ENCODE results near the gene SYNPR. TPM values are rescaled to one million over a fixed set of nuclear protein-coding genes. Genes with fewer than 3 reads are reported as not detected.
"Not testable (repeated sequence)": the region's sequence is repeated elsewhere in the genome, so short reads cannot be mapped to it uniquely, and the experiment has no call there.

The SYNPR gene
- total RNA-seq, 1 donor from 2014 or later: 0.27 TPM

GRCh38 chr3:63644928-63645781 is 367.0 kb downstream of the SYNPR start:
- H3K9ac ChIP-seq (ENCODE audit: low read length); H3K4me3 Mint-ChIP-seq (ENCODE audit: unreplicated experiment); H4K20me1 ChIP-seq (ENCODE audit: insufficient read depth, low read length); H3K4me3 ChIP-seq (ENCODE audit: insufficient read depth, low read depth, low read length); DNase-seq (ENCODE audit: low read depth); H3K4me2 ChIP-seq (ENCODE audit: low read length); H3K36me3 Mint-ChIP-seq (ENCODE audit: low read depth, unreplicated experiment); FAIRE-seq; H3K36me3 ChIP-seq (ENCODE audit: insufficient read depth, low read length); H3K27me3 Mint-ChIP-seq (ENCODE audit: low read depth, unreplicated experiment); H3K9me3 Mint-ChIP-seq (ENCODE audit: unreplicated experiment); H3K27ac Mint-ChIP-seq (ENCODE audit: unreplicated experiment); H3K27ac ChIP-seq (ENCODE audit: low read depth, low read length); H3K27me3 ChIP-seq (ENCODE audit: insufficient read depth, low read length); H3K79me2 ChIP-seq (ENCODE audit: insufficient read depth, low read length); H3K4me1 ChIP-seq (ENCODE audit: insufficient read depth, low read length); H3K9me3 ChIP-seq (ENCODE audit: insufficient read depth, low read depth, low read length); H2AFZ ChIP-seq (ENCODE audit: low read depth, low read length); H3K4me1 Mint-ChIP-seq (ENCODE audit: low read depth, unreplicated experiment): not testable (repeated sequence)

DNA sequence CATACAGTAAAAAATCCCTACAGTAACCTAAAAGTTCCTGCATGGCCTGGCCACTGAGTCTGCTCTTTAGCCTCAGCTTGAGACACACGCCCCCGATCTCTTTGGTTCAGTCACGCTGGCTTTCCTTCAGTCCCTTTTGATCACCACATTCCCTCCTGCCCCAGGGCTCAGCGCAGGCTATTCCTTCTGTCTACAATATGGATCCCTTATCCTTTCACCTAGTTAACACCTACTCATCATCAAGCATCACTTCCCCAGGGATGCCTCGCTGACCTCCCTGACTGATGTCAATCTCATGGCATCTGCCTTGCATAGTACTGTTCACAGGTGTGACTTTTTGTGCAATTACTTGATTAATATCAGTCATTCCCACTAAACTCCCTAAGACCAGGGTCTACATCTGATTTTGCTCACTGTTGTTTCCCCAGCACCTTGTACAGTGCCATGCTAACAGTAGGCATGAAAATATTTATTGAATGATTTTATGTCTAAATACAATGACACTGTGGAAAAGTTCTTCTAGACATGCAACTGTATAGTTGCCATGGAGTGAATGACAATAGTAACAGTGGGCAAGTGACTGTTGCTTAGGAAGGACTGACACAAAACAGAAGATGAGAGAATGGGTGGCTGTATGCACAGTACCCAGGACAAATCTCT is 374.1 kb downstream of the SYNPR start, which contains the start of gene SNTN:
SNTN (plus strand) TSS at position 610 of the 660 bp plus-strand sequence; CDS start at position 623, 13 bp downstream.
- no peak for DNase-seq (ENCODE audit: low read depth)
- Histone ChIP-seq H3K4me3 (ENCODE audit: insufficient read depth, low read depth, low read length) (no peak within 1 kb of the TSS), H3K79me2 (ENCODE audit: insufficient read depth, low read length) (no peaks in the 10 kb centered on the region), H3K27me3 (ENCODE audit: insufficient read depth, low read length) (no peaks in the 10 kb centered on the region), H3K36me3 (ENCODE audit: insufficient read depth, low read length) (no peaks in the 10 kb centered on the region), H4K20me1 (ENCODE audit: insufficient read depth, low read length) (no peaks in the 10 kb centered on the region), H3K9ac (ENCODE audit: low read length) (no peak within 1 kb of the TSS), H3K9me3 (ENCODE audit: insufficient read depth, low read depth, low read length) (no peaks in the 10 kb centered on the region), H3K27ac (ENCODE audit: low read depth, low read length) (no peak within 1 kb of the TSS), H3K4me2 (ENCODE audit: low read length) (no peak within 1 kb of the TSS), H3K4me1 (ENCODE audit: insufficient read depth, low read length) (peaks cover 33% of the 10 kb centered on the region), H2AFZ (ENCODE audit: low read depth, low read length) (no peak within 1 kb of the TSS)
- H3K4me3 Mint-ChIP-seq (ENCODE audit: unreplicated experiment): no peak within 1 kb of the TSS
- TF ChIP-seq, protein P1, sequence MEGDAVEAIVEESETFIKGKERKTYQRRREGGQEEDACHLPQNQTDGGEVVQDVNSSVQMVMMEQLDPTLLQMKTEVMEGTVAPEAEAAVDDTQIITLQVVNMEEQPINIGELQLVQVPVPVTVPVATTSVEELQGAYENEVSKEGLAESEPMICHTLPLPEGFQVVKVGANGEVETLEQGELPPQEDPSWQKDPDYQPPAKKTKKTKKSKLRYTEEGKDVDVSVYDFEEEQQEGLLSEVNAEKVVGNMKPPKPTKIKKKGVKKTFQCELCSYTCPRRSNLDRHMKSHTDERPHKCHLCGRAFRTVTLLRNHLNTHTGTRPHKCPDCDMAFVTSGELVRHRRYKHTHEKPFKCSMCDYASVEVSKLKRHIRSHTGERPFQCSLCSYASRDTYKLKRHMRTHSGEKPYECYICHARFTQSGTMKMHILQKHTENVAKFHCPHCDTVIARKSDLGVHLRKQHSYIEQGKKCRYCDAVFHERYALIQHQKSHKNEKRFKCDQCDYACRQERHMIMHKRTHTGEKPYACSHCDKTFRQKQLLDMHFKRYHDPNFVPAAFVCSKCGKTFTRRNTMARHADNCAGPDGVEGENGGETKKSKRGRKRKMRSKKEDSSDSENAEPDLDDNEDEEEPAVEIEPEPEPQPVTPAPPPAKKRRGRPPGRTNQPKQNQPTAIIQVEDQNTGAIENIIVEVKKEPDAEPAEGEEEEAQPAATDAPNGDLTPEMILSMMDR (IDR thresholded peaks at IDR 0.05; ENCODE audit: insufficient read depth, low read depth, low read length): no peak
- no peak for TF ChIP-seq EZH2 (IDR thresholded peaks at IDR 0.05; ENCODE audit: insufficient read depth, low read length)
- H3K36me3 Mint-ChIP-seq (ENCODE audit: low read depth, unreplicated experiment): no peaks in the 10 kb centered on the region
- H3K9me3 Mint-ChIP-seq (ENCODE audit: unreplicated experiment): peaks cover 1% of the 10 kb centered on the region
- H3K27ac Mint-ChIP-seq (ENCODE audit: unreplicated experiment): no peak within 1 kb of the TSS
- FAIRE-seq: no peak
- no peaks in the 10 kb centered on the region for H3K27me3 Mint-ChIP-seq (ENCODE audit: low read depth, unreplicated experiment)
- peaks cover 17% of the 10 kb centered on the region for H3K4me1 Mint-ChIP-seq (ENCODE audit: low read depth, unreplicated experiment)

DNA sequence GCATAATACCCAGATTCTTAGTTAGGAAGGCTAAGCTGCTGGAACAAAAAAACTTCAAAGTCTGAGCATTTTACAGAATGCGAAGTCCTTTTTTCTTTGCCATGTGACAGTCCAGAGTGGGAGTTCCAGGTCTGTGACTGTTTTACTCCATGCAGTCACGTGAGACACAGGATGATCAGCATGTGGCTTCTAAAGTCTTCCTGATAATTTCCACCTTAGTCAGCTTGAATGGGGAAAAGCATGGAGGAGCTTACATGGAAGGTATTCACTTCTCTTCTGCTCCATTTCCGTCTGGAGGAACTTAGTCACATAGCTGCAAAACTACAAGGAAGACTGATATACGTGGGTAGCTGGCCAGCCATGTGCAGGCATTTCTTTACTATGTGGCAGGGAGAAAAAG is 376.1 kb downstream of the SYNPR start:
- Histone ChIP-seq H3K79me2 (ENCODE audit: insufficient read depth, low read length) (no peaks in the 10 kb centered on the region), H3K4me3 (ENCODE audit: insufficient read depth, low read depth, low read length) (no peak overlapping the region), H3K4me2 (ENCODE audit: low read length) (no peak overlapping the region), H3K27ac (ENCODE audit: low read depth, low read length) (peak overlapping the region; percentile 89), H3K9me3 (ENCODE audit: insufficient read depth, low read depth, low read length) (no peaks in the 10 kb centered on the region), H4K20me1 (ENCODE audit: insufficient read depth, low read length) (no peaks in the 10 kb centered on the region), H3K36me3 (ENCODE audit: insufficient read depth, low read length) (no peaks in the 10 kb centered on the region), H3K4me1 (ENCODE audit: insufficient read depth, low read length) (peaks cover 37% of the 10 kb centered on the region), H3K9ac (ENCODE audit: low read length) (no peak overlapping the region), H2AFZ (ENCODE audit: low read depth, low read length) (no peak overlapping the region), H3K27me3 (ENCODE audit: insufficient read depth, low read length) (no peaks in the 10 kb centered on the region)
- H3K9me3 Mint-ChIP-seq (ENCODE audit: unreplicated experiment): peaks cover 1% of the 10 kb centered on the region
- no peaks in the 10 kb centered on the region for H3K27me3 Mint-ChIP-seq (ENCODE audit: low read depth, unreplicated experiment)
- no peaks in the 10 kb centered on the region for H3K36me3 Mint-ChIP-seq (ENCODE audit: low read depth, unreplicated experiment)
- H3K27ac Mint-ChIP-seq (ENCODE audit: unreplicated experiment): peak overlapping the region; percentile 43
- H3K4me3 Mint-ChIP-seq (ENCODE audit: unreplicated experiment): no peak overlapping the region
- H3K4me1 Mint-ChIP-seq (ENCODE audit: low read depth, unreplicated experiment): peaks cover 20% of the 10 kb centered on the region
- FAIRE-seq: no peak
- TF ChIP-seq, protein P1 (IDR thresholded peaks at IDR 0.05; ENCODE audit: insufficient read depth, low read depth, low read length): no peak
- no peak for TF ChIP-seq EZH2 (IDR thresholded peaks at IDR 0.05; ENCODE audit: insufficient read depth, low read length)
- peak; percentile 73 for DNase-seq (ENCODE audit: low read depth)
